Heart left ventricle (tissue), 16 donors: ENCODE data around the gene ARL13B. TPM values are rescaled to one million over a fixed set of nuclear protein-coding genes. Genes with fewer than 3 reads are reported as not detected.

ENCODE experiments used
- ATAC-seq, 4 donors: fragments of 200-7000 bp; cut with Tn5 transposase; one replicate each; pipeline ENCODE4 v1.9.1; 2020 to 2022; ENCODE audit warnings: moderate library complexity in 4 of 4, mild to moderate bottlenecking in 3 of 4, moderate number of reproducible peaks in 1 of 4
- DNase-seq, 5 donors: peaks; one replicate each; pipeline ENCODE4 v3.0.0-alpha.2; 2020
- H3K27ac ChIP-seq, 12 donors: fragments of 200-600 bp; sonication (generic) in 4 of 12; one replicate each; pipeline versions ENCODE4 v1.5.0 to v1.8.0; 2016 to 2022; ENCODE audit warnings: mild to moderate bottlenecking in 2 of 12
- H3K27me3 ChIP-seq, 9 donors: fragments of 200-600 bp; sonication (generic) in 2 of 9; one replicate each; pipeline versions ENCODE4 v1.5.1 to v1.8.0; 2016 to 2022; ENCODE audit warnings: mild to moderate bottlenecking in 3 of 9
- H3K36me3 ChIP-seq, 9 donors: fragments of 200-600 bp; sonication (generic) in 2 of 9; one replicate each; pipeline versions ENCODE4 v1.5.0 to v1.8.0; 2018 to 2022; ENCODE audit warnings: mild to moderate bottlenecking in 2 of 9
- H3K4me1 ChIP-seq, 12 donors: fragments of 200-600 bp; sonication (generic) in 4 of 12; one replicate each; pipeline versions ENCODE4 v1.5.0 to v1.8.0; 2016 to 2022; ENCODE audit warnings: mild to moderate bottlenecking in 3 of 12
- H3K4me3 ChIP-seq, 12 donors: fragments of 200-600 bp; sonication (generic) in 4 of 12; one replicate each; pipeline versions ENCODE4 v1.5.0 to v1.8.0; 2017 to 2022; ENCODE audit warnings: mild to moderate bottlenecking in 9 of 12, moderate library complexity in 4 of 12
- H3K9me3 ChIP-seq, 12 donors: fragments of 200-600 bp; sonication (generic) in 4 of 12; one replicate each; pipeline versions ENCODE4 v1.5.0 to v1.8.0; 2016 to 2022; ENCODE audit warnings: mild to moderate bottlenecking in 1 of 12
- CTCF ChIP-seq, 12 donors: fragments of 200-600 bp; sonication (generic) in 4 of 12; IDR thresholded peaks; one replicate each; pipeline versions ENCODE4 v1.5.0 to v1.8.0; 2018 to 2022; ENCODE audit warnings: antibody characterized with exemption in 12 of 12, mild to moderate bottlenecking in 5 of 12
- POLR2A ChIP-seq, 2 donors: fragments of 450-650 bp; IDR thresholded peaks; one replicate each; pipeline ENCODE4 v1.6.1; 2017; ENCODE audit warnings: antibody characterized with exemption in 2 of 2, mild to moderate bottlenecking in 2 of 2, moderate library complexity in 2 of 2
- WGBS, 4 donors: extraction: QIAGEN DNeasy Blood & Tissue Kit in 2 of 4; methylation state at CpG; one replicate each; pipeline versions ENCODE4 v1.1.5 to v1.1.7; 2013 to 2018; 5-methylcytosine and 5-hydroxymethylcytosine counted together
- intact Hi-C, 10 donors: fragments of 100-400 bp; cut with DNase I; formaldehyde crosslinking; loops; one replicate each; pipeline versions ENCODE4 v1.11.1 to v1.14.2; 2022
- polyA plus RNA-seq, 2 donors: library from polyadenylated mRNA; stranded (reverse); fragments of 200-250 nt; gene quantifications; one replicate each; pipeline ENCODE4 v1.2.3, GENCODE V29; 2013
- total RNA-seq, 9 donors: library from RNA; depleted of rRNA in 2 of 9; stranded (reverse); fragments of >200 nt in 2 of 9; fragmentation: NEBNext Ultra II Directional in 3 of 9; extraction: Animal tissue kit (Norgen Biotek cat#: 25700) in 3 of 9; gene quantifications; one replicate each; pipeline versions ENCODE4 v1.1.0 to v1.2.4, GENCODE V29; 2016 to 2023
- donor health status: ischemic (EF 13 %, LVEDD 7.1; RV severe dilation, severe dysfunction).
- donor health status: healthy with polysubstance abuse.
- donor health status: DM: no; HTN: yes; CAD: no.
- donor health status: DM: no; HTN: no; CAD: no.
- donor health status: ischemic (EF 25% LVEDD 6.9; RV normal size, moderate dysfunction).
- donor health status: ischemic (EF 25% LVEDD 5.7; RV mildly dilated, moderate dysfunction).
- donor health status: healthy.
- donor health status: DM: yes; HTN: yes; CAD: no.
- donor health status: ischemic (EF 35%, LVEDD 5.7; RV mildly dilated, moderate dysfunction).
- donor health status: nonischemic (EF 11% LVEDD 7.7; RV severe dilation, severe dysfunction).
- donor health status: DM: yes; HTN: yes; CAD: no.
- donor health status: PGD.
- donor health status: ischemic (EF 29% LVEDD 5.4; RV normal size, mild dysfunction).
- donor health status: nonischemic (EF 23%, LVEDD 6.1; RV moderate dilation, normal function).

Gene ARL13B
- total and polyA plus RNA-seq, 11 donors: 1.7 to 9.0 (median 5.3) TPM

GRCh38 chr3:93991631-93992030 is 11.7 kb downstream of the ARL13B start:
- Histone ChIP-seq H3K27ac (no peak overlapping the region), H3K4me1 (peaks cover 0 to 18% (median 1%) of the 10 kb centered on the region in 12 donors), H3K36me3 (peaks cover 0 to 2% (median 0%) of the 10 kb centered on the region in 9 donors), H3K27me3 (no peaks in the 10 kb centered on the region), H3K9me3 (no peaks in the 10 kb centered on the region), H3K4me3 (no peak overlapping the region)
- no peak for ATAC-seq
- TF ChIP-seq CTCF (IDR thresholded peaks at IDR 0.05): no peak
- TF ChIP-seq POLR2A (IDR thresholded peaks at IDR 0.05): no peak
- intact Hi-C loops: no loop called here
- WGBS, 4 donors: 90 to 96% (median 93%) methylated on average over 2 of the region's 2 CpGs
- no peak for DNase-seq

GRCh38 chr3:93992207-93992606 is 12.3 kb downstream of the ARL13B start:
- DNase-seq (no peak), ATAC-seq (no peak)
- WGBS, 4 donors: 87 to 91% (median 89%) methylated on average over 3 of the region's 3 CpGs
- no peak for TF ChIP-seq CTCF (IDR thresholded peaks at IDR 0.05)
- no peak for TF ChIP-seq POLR2A (IDR thresholded peaks at IDR 0.05)
- Histone ChIP-seq H3K27ac (no peak overlapping the region), H3K27me3 (no peaks in the 10 kb centered on the region), H3K9me3 (no peaks in the 10 kb centered on the region), H3K36me3 (peaks cover 0 to 8% (median 0%) of the 10 kb centered on the region in 9 donors), H3K4me1 (peaks cover 0 to 18% (median 1%) of the 10 kb centered on the region in 12 donors), H3K4me3 (no peak overlapping the region)
- intact Hi-C loops: no loop called here

GRCh38 chr3:93994056-93994455 is 14.1 kb downstream of the ARL13B start:
- no peaks in the 10 kb centered on the region for H3K27me3 ChIP-seq
- DNase-seq: no peak
- H3K4me3 ChIP-seq: no peak overlapping the region
- peaks cover 0 to 4% (median 0%) of the 10 kb centered on the region in 12 donors for H3K4me1 ChIP-seq
- peaks cover 0 to 14% (median 0%) of the 10 kb centered on the region in 9 donors for H3K36me3 ChIP-seq
- no peak overlapping the region for H3K27ac ChIP-seq
- H3K9me3 ChIP-seq: no peaks in the 10 kb centered on the region
- intact Hi-C loops: no loop called here
- WGBS, 4 donors: 75 to 87% (median 83%) methylated on average over 3 of the region's 3 CpGs
- ATAC-seq: no peak
- TF ChIP-seq POLR2A (IDR thresholded peaks at IDR 0.05): no peak
- no peak for TF ChIP-seq CTCF (IDR thresholded peaks at IDR 0.05)

GRCh38 chr3:94001191-94001590 is 21.2 kb downstream of the ARL13B start:
- no peaks in the 10 kb centered on the region for H3K27me3 ChIP-seq
- DNase-seq (no peak), ATAC-seq (no peak)
- H3K4me3 ChIP-seq: no peak overlapping the region
- no peak for TF ChIP-seq POLR2A (IDR thresholded peaks at IDR 0.05)
- intact Hi-C loops: loop anchor here in 5 of 10 donors (5.0 kb wide), 1 partner anchor 66 kb away; no protein-coding TSS in a partner anchor
- H3K36me3 ChIP-seq: peaks cover 0 to 14% (median 0%) of the 10 kb centered on the region in 9 donors
- peaks cover 0 to 14% (median 1%) of the 10 kb centered on the region in 12 donors for H3K4me1 ChIP-seq
- H3K9me3 ChIP-seq: no peaks in the 10 kb centered on the region
- H3K27ac ChIP-seq: peak overlapping the region in 1 of 12 donors; percentile 2
- 27 to 36% (median 31%) methylated on average over 1 of the region's 1 CpG for WGBS, 4 donors
